Right renal pelvis (tissue), 4 donors: ENCODE measurements around the gene JPT1. TPM values are rescaled to one million over a fixed set of nuclear protein-coding genes. Genes with fewer than 3 reads are reported as not detected.

Experiments
- DNase-seq, 4 donors: peaks; one replicate each; pipeline ENCODE4 v3.0.0-alpha.2; 2013; ENCODE audit warnings: low read depth in 4 of 4, low spot score in 3 of 4, missing footprints in 1 of 4
- polyA plus RNA-seq, 4 donors: library from polyadenylated mRNA; unstranded; fragments of 120-200 nt; gene quantifications; one replicate each; pipeline ENCODE4 v1.2.1, GENCODE V29; 2013; ENCODE audit not compliant: insufficient read length in 4 of 4

The JPT1 gene
- polyA plus RNA-seq, 4 donors: 84.2 to 116 (median 88.5) TPM

GRCh38 chr17:75087558-75088453 lies 66.5 kb downstream of the JPT1 start, which contains the start of gene SLC16A5:
Gene SLC16A5, plus strand, starts transcription at chr17:75087954. Its CDS starts 5,683 bp downstream, at chr17:75093637.
- peak in 3 of 4 donors; percentile 71 to 78 (median 75) for DNase-seq

DNA sequence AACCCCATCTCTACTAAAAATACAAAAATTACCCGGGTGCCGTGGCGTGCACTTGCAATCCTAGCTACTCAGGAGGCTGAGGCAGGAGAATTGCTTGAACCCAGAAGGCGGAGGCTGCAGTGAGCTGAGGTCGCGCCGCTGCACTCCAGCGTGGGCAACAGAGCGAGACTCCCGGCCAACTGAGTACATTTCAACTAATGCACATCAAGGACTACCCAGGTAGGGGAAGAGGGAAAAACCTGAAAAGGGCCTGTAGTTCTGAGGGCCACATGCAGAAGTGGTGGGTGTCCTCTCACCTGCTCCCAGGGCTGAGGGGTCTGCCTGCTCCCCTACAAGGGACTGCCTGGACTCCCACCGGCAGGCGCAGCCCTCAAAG lies 67.1 kb downstream of the JPT1 start:
- DNase-seq: no peak

DNA sequence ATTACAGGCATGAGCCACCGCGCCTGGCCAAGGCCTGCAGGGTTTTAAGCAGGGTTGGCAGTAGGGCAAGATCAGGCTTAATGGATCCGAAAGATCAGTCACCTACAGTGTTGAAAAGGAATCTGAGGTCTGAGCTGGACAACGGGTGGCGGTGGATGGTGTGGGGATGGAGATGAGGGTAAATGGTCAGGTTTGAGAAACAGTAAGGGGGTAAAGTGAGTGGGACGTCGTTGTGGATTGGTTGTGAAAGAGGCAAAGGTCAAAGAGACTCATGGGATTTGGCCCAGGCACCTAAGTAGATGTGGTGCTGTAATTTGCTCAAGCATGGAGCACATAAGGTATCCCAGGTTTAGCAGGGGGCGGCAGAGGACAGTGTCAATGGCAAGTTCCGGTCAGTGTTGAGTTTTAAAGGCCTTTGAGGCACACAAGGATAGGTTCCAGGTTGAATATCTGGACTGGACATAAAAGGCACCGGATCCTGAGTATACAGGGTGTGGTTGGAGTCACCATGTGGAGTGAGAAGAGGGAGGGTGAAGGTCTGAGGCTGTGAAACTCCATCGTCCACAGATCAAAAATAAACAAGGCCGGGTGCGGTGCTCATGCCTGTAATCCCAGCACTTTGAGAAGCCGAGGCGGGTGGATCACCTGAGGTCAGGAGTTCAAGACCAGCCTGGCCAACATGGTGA lies 67.7 kb downstream of the JPT1 start:
- DNase-seq: no peak

Other genes with a start within 250 kb of the JPT1 start
- gene USH1G, start 231.3 kb downstream of the JPT1 start, polyA plus RNA-seq: under 1 TPM; 0.69 to 0.91 (median 0.74) TPM
- under 1 TPM in 2 of 4 donors, not detected in 2; 0.03 to 0.10 TPM for gene OTOP2, start 230.2 kb downstream of the JPT1 start, polyA plus RNA-seq
- not detected for gene OTOP3, start 218.6 kb downstream of the JPT1 start, polyA plus RNA-seq
- 10 to 100 TPM; 12.6 to 16.3 (median 14.7) TPM for gene HID1, start 181.8 kb downstream of the JPT1 start, polyA plus RNA-seq
- 10 to 100 TPM in 1 of 4 donors, 1 to 10 TPM in 3; 8.5 to 11.2 (median 8.8) TPM for gene CDR2L, start 166.9 kb downstream of the JPT1 start, polyA plus RNA-seq
- gene MRPL58, start 141.8 kb downstream of the JPT1 start, polyA plus RNA-seq: 10 to 100 TPM; 26.4 to 29.6 (median 27.7) TPM
- 100 to 1,000 TPM; 323 to 364 (median 341) TPM for gene ATP5PD, start 107.5 kb downstream of the JPT1 start, polyA plus RNA-seq
- gene KCTD2, start 107.3 kb downstream of the JPT1 start, polyA plus RNA-seq: 10 to 100 TPM; 32.8 to 35.4 (median 33.8) TPM
- 10 to 100 TPM; 24.1 to 32.3 (median 27.8) TPM for gene SLC16A5, start 66.6 kb downstream of the JPT1 start, polyA plus RNA-seq
- gene ARMC7, start 44.5 kb downstream of the JPT1 start, polyA plus RNA-seq: 10 to 100 TPM; 16.0 to 19.4 (median 18.2) TPM
- gene NT5C, start 22.8 kb downstream of the JPT1 start, polyA plus RNA-seq: 10 to 100 TPM; 46.0 to 72.2 (median 49.5) TPM
- 100 to 1,000 TPM; 680 to 843 (median 799) TPM for gene SUMO2, start 28.4 kb upstream of the JPT1 start, polyA plus RNA-seq
- 10 to 100 TPM; 59.2 to 65.3 (median 61.4) TPM for gene NUP85, start 51.2 kb upstream of the JPT1 start, polyA plus RNA-seq
- 10 to 100 TPM; 35.7 to 48.9 (median 41.0) TPM for gene GGA3, start 107.1 kb upstream of the JPT1 start, polyA plus RNA-seq
- gene MRPS7, start 107.4 kb upstream of the JPT1 start, polyA plus RNA-seq: 10 to 100 TPM; 72.5 to 80.2 (median 76.1) TPM
- 10 to 100 TPM; 21.0 to 24.6 (median 22.9) TPM for gene MIF4GD, start 116.7 kb upstream of the JPT1 start, polyA plus RNA-seq
- 1 to 10 TPM; 6.9 to 8.3 (median 7.5) TPM for gene SLC25A19, start 134.9 kb upstream of the JPT1 start, polyA plus RNA-seq